ENCODE measurements around the gene RBM20.

DNA sequence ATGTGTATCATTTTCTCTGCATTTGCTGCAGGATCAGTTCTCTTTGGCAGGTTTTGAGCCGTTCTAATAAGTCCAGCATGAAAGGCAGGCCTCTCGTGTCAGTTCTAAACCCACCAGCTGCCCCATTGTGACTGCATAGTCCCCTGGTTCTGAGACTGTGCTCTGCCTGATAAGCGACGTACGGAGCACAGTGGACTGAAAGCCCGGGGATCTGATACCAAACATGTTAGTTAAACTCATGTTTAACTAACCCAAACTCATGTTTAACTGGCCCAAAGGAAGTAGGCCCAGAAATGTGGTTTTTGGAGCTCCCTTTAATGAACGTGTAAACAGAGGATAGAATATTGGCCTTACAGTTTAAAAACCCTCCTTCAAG lies 129.5 kb downstream of the RBM20 start:
- TF ChIP-seq CTCF (IDR thresholded peaks at IDR 0.05), result no peak
- TF ChIP-seq POLR2A (IDR thresholded peaks at IDR 0.05), result no peak

Measured in stomach (tissue), 4 donors.